NCI-H345 treated with DMSO at 0.1 percent for 48 hours (cell line): ENCODE data around the gene KCNQ1.

Source experiments
- DNase-seq: peaks from one replicate; lab custom pipeline; 2025; ENCODE audit not compliant: unreplicated experiment; lab: John Stamatoyannopoulos, UW

The KCNQ1 gene

GRCh38 chr11:2787816-2788167 is 343.0 kb downstream of the KCNQ1 start:
- no peak for DNase-seq

GRCh38 chr11:2788168-2789071 is 343.6 kb downstream of the KCNQ1 start:
- no peak for DNase-seq

- DNase-seq = no peak
Measured at GRCh38 chr11:2789331-2789730, 344.5 kb downstream of the KCNQ1 start.

GRCh38 chr11:2789791-2790567 is 345.2 kb downstream of the KCNQ1 start:
- DNase-seq = no peak

- no peak for DNase-seq
Measured at GRCh38 chr11:2790568-2790921, 345.7 kb downstream of the KCNQ1 start.

- no peak for DNase-seq
Measured at GRCh38 chr11:2791139-2791520, 346.3 kb downstream of the KCNQ1 start.

GRCh38 chr11:2791521-2792380 is 346.9 kb downstream of the KCNQ1 start:
- DNase-seq = no peak

- DNase-seq = no peak
Measured at GRCh38 chr11:2792381-2793250, 347.8 kb downstream of the KCNQ1 start.

GRCh38 chr11:2793701-2794045 is 348.9 kb downstream of the KCNQ1 start:
- DNase-seq = no peak

GRCh38 chr11:2794046-2794967 is 349.5 kb downstream of the KCNQ1 start:
- no peak for DNase-seq

- no peak for DNase-seq
Measured at GRCh38 chr11:2794968-2795322, 350.1 kb downstream of the KCNQ1 start.

GRCh38 chr11:2795491-2795991 is 350.7 kb downstream of the KCNQ1 start:
- no peak for DNase-seq

- DNase-seq = no peak
Measured at GRCh38 chr11:2796091-2796490, 351.3 kb downstream of the KCNQ1 start.

- no peak for DNase-seq
Measured at GRCh38 chr11:2796508-2797113, 351.8 kb downstream of the KCNQ1 start.

- no peak for DNase-seq
Measured at GRCh38 chr11:2797121-2797711, 352.4 kb downstream of the KCNQ1 start.

GRCh38 chr11:2797741-2798361 is 353.0 kb downstream of the KCNQ1 start:
- DNase-seq = no peak

- no peak for DNase-seq
Measured at GRCh38 chr11:2798951-2799761, 354.3 kb downstream of the KCNQ1 start.
